ENCODE data around the gene PTPRE. TPM values are rescaled to one million over a fixed set of nuclear protein-coding genes. Genes with fewer than 3 reads are reported as not detected.

Gene PTPRE
- total and polyA plus RNA-seq, 10 of the 15 experiments (the other 5 are each of a cell fraction or from before 2014, with no cell fraction given), result 2.9 to 7.6 (median 5.8) TPM

DNA sequence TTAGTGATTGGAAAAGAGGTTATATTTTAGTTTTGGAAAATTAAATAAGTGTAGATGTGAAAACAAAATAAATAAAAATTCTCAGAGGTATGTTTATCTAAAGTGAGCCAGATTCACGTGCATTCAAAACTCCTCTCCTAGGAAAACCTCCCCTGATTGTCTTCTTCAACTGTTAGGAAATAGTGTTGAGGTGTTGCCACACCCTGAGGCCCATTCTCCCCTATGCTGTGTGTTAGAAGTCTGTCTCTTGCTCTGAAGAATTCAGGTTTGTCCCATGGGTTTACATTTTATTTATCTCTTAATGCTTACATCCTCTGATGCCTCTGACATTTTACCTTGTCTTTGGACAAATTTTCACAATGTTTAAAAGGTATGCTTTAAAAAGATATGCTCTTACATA lies 40.3 kb downstream of the PTPRE start:
- in situ Hi-C loops (cut with MboI), result no loop called here
- H3K9ac ChIP-seq (ENCODE audit: control insufficient read depth, insufficient read depth, low read length), result no peak overlapping the region
- ATAC-seq (no peak), FAIRE-seq (no peak), DNase-seq (ENCODE audit: low read depth, low spot score) (no peak)
- H2AFZ ChIP-seq (ENCODE audit: control insufficient read depth, low read depth, low read length), result no peak overlapping the region
- TF ChIP-seq TBL1XR1 (IDR thresholded peaks at IDR 0.05; ENCODE audit: low read depth, low read length) (no peak), BHLHE40 (IDR thresholded peaks at IDR 0.05; ENCODE audit: borderline replicate concordance in 1 of 2, low read depth in 2 of 2, low read length in 1 of 2) (no peak), CBX3 (IDR thresholded peaks at IDR 0.05; ENCODE audit: borderline replicate concordance, low read depth) (no peak), ZNF24 (IDR thresholded peaks at IDR 0.05) (no peak), PAX8 (IDR thresholded peaks at IDR 0.05) (no peak), SREBF1 (IDR thresholded peaks at IDR 0.05; ENCODE audit: low read length) (no peak), SIN3A (IDR thresholded peaks at IDR 0.05; ENCODE audit: low read depth, low read length) (no peak), TAF1 (IDR thresholded peaks at IDR 0.05; ENCODE audit: borderline replicate concordance, low read depth, low read length) (no peak), POLR2A (IDR thresholded peaks at IDR 0.05; ENCODE audit: low read depth, low read length) (no peak)
- TF ChIP-seq, protein P1, sequence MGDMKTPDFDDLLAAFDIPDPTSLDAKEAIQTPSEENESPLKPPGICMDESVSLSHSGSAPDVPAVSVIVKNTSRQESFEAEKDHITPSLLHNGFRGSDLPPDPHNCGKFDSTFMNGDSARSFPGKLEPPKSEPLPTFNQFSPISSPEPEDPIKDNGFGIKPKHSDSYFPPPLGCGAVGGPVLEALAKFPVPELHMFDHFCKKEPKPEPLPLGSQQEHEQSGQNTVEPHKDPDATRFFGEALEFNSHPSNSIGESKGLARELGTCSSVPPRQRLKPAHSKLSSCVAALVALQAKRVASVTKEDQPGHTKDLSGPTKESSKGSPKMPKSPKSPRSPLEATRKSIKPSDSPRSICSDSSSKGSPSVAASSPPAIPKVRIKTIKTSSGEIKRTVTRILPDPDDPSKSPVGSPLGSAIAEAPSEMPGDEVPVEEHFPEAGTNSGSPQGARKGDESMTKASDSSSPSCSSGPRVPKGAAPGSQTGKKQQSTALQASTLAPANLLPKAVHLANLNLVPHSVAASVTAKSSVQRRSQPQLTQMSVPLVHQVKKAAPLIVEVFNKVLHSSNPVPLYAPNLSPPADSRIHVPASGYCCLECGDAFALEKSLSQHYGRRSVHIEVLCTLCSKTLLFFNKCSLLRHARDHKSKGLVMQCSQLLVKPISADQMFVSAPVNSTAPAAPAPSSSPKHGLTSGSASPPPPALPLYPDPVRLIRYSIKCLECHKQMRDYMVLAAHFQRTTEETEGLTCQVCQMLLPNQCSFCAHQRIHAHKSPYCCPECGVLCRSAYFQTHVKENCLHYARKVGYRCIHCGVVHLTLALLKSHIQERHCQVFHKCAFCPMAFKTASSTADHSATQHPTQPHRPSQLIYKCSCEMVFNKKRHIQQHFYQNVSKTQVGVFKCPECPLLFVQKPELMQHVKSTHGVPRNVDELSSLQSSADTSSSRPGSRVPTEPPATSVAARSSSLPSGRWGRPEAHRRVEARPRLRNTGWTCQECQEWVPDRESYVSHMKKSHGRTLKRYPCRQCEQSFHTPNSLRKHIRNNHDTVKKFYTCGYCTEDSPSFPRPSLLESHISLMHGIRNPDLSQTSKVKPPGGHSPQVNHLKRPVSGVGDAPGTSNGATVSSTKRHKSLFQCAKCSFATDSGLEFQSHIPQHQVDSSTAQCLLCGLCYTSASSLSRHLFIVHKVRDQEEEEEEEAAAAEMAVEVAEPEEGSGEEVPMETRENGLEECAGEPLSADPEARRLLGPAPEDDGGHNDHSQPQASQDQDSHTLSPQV (IDR thresholded peaks at IDR 0.05), result no peak
- TF ChIP-seq, protein P2, sequence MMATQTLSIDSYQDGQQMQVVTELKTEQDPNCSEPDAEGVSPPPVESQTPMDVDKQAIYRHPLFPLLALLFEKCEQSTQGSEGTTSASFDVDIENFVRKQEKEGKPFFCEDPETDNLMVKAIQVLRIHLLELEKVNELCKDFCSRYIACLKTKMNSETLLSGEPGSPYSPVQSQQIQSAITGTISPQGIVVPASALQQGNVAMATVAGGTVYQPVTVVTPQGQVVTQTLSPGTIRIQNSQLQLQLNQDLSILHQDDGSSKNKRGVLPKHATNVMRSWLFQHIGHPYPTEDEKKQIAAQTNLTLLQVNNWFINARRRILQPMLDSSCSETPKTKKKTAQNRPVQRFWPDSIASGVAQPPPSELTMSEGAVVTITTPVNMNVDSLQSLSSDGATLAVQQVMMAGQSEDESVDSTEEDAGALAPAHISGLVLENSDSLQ (IDR thresholded peaks at IDR 0.05), result no peak
- TF ChIP-seq, protein P3, sequence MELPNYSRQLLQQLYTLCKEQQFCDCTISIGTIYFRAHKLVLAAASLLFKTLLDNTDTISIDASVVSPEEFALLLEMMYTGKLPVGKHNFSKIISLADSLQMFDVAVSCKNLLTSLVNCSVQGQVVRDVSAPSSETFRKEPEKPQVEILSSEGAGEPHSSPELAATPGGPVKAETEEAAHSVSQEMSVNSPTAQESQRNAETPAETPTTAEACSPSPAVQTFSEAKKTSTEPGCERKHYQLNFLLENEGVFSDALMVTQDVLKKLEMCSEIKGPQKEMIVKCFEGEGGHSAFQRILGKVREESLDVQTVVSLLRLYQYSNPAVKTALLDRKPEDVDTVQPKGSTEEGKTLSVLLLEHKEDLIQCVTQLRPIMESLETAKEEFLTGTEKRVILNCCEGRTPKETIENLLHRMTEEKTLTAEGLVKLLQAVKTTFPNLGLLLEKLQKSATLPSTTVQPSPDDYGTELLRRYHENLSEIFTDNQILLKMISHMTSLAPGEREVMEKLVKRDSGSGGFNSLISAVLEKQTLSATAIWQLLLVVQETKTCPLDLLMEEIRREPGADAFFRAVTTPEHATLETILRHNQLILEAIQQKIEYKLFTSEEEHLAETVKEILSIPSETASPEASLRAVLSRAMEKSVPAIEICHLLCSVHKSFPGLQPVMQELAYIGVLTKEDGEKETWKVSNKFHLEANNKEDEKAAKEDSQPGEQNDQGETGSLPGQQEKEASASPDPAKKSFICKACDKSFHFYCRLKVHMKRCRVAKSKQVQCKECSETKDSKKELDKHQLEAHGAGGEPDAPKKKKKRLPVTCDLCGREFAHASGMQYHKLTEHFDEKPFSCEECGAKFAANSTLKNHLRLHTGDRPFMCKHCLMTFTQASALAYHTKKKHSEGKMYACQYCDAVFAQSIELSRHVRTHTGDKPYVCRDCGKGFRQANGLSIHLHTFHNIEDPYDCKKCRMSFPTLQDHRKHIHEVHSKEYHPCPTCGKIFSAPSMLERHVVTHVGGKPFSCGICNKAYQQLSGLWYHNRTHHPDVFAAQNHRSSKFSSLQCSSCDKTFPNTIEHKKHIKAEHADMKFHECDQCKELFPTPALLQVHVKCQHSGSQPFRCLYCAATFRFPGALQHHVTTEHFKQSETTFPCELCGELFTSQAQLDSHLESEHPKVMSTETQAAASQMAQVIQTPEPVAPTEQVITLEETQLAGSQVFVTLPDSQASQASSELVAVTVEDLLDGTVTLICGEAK (IDR thresholded peaks at IDR 0.05; ENCODE audit: borderline replicate concordance), result no peak
- no peaks in the 10 kb centered on the region for H3K9me3 ChIP-seq (replicated peaks; ENCODE audit: control insufficient read depth, insufficient read depth, low read length)
- H3K79me2 ChIP-seq (ENCODE audit: control insufficient read depth, insufficient read depth, low read length), result no peaks in the 10 kb centered on the region
- WGBS (ENCODE audit: insufficient coverage, insufficient replicate concordance, low lambda C conversion rate, missing lambda C conversion rate), result 5% methylated on average over 1 of the region's 1 CpG
- no peak overlapping the region for H3K4me3 ChIP-seq
- no TSS peak for BruUV-seq (replicated peaks)
- H3K27ac ChIP-seq (ENCODE audit: control insufficient read depth, insufficient read depth), result no peak overlapping the region
- H4K20me1 ChIP-seq (ENCODE audit: control insufficient read depth, insufficient read depth), result no peaks in the 10 kb centered on the region
- no peaks in the 10 kb centered on the region for H3K27me3 ChIP-seq (replicated peaks in 1 of 2; ENCODE audit: control insufficient read depth in 2 of 2, insufficient read depth in 2 of 2, low read length in 1 of 2)
- no peaks in the 10 kb centered on the region for H3K4me1 ChIP-seq (ENCODE audit: control insufficient read depth, insufficient read depth, low read length)
- intact Hi-C loops (cut with micrococcal nuclease; ENCODE audit: unreplicated experiment), result no loop called here
- SMC1A ChIA-PET (ENCODE audit: uncharacterized antibody, unreplicated experiment), result no interaction called here
- no peaks in the 10 kb centered on the region for H3K36me3 ChIP-seq (ENCODE audit: control insufficient read depth in 2 of 2, insufficient read depth in 2 of 2, low read length in 1 of 2)
- H3K4me2 ChIP-seq (ENCODE audit: control insufficient read depth, insufficient read depth), result no peak overlapping the region
- POLR2A ChIA-PET, result no interaction called here
- CTCF ChIA-PET, result no interaction called here
- RAD21 ChIA-PET (ENCODE audit: unreplicated experiment), result no interaction called here
